Mononuclear cell (primary cell): Measurements from ENCODE around the gene ATP2B3. TPM values are rescaled to one million over a fixed set of nuclear protein-coding genes. Genes with fewer than 3 reads are reported as not detected.

Experiments used
- H3K27me3 ChIP-seq: 2 replicates; pipeline ENCODE4 v1.6.0; 2011; ENCODE audit warnings: low read length, control low read depth; ENCODE audit not compliant: insufficient read depth
- H3K4me1 ChIP-seq: 2 replicates; pipeline ENCODE4 v1.5.1; 2011; ENCODE audit warnings: mild to moderate bottlenecking, low read length, control low read depth; ENCODE audit not compliant: insufficient read depth
- H3K4me3 ChIP-seq: 2 replicates; pipeline ENCODE4 v1.5.1; 2011; ENCODE audit warnings: mild to moderate bottlenecking, low read length, moderate library complexity
- H3K9me3 ChIP-seq: 2 replicates; pipeline ENCODE4 v1.5.1; 2011; ENCODE audit warnings: low read depth, mild to moderate bottlenecking, control low read depth, low read length
- total RNA-seq: library from RNA; depleted of rRNA; stranded (reverse); fragments of >200 nt; gene quantifications from one replicate; pipeline ENCODE4 v1.2.3, GENCODE V29; 2012

The ATP2B3 gene
- total RNA-seq, 1 donor = not detected

DNA sequence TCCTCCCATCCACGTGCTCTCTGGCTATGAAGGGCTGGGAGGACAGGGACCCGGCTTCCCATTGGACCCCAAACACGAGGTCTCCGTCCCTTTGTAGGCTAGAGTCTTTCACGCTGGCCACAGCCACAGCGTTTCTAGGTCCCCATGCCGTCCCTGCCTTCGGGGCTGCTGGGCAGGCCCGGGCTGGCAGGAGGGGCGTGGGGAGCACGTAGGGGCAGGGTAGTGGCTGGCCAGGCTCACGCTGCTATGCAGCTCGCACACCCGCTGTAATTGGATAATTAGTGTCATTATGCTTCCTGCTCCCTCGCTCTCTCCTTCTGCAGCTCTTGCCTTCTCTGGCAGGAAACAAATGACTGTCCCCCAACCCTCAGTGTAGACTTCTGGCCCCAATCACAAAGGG, 9.8 kb downstream of the ATP2B3 start:
- Histone ChIP-seq H3K4me1 (no peaks in the 10 kb centered on the region), H3K9me3 (no peaks in the 10 kb centered on the region), H3K27me3 (no peaks in the 10 kb centered on the region), H3K4me3 (no peak overlapping the region)

DNA sequence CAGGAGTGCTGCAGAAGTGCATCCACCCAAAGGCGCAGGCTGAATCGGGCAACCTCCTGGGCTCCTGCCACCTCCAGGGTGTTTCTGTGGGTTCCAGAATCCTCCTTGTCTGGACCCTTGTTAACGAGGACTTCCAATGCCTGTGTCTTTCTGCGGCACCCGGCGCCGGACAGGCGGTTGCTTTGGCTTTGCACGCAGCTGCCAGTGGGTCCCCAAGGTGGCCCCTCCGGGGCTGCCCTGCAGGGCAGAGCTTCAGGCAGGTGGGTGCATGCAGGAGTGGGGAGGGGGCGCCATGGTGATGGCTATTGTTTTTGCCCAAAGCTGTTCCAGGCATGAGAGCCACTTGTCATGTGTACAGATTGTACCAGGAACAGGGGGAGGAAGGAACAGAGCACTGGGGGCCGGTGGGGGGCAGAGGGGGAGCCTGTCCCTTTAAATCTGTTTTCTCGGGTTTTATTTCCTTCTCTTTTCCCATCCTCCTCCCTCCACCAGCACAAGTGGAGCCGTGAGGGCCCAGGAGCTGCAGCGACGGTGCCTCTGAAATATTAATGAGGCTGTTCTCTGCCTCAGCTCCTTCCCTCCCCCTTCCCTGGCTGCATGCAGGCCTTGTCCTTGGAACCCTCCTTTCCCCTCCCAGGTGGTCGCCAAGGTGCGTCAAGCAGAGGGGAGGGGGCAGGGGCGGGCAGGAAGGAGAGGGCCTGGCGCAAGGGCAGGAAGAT, 13.1 kb downstream of the ATP2B3 start:
- H3K4me1 ChIP-seq = no peaks in the 10 kb centered on the region
- no peak overlapping the region for H3K4me3 ChIP-seq
- H3K27me3 ChIP-seq = no peaks in the 10 kb centered on the region
- no peaks in the 10 kb centered on the region for H3K9me3 ChIP-seq

DNA sequence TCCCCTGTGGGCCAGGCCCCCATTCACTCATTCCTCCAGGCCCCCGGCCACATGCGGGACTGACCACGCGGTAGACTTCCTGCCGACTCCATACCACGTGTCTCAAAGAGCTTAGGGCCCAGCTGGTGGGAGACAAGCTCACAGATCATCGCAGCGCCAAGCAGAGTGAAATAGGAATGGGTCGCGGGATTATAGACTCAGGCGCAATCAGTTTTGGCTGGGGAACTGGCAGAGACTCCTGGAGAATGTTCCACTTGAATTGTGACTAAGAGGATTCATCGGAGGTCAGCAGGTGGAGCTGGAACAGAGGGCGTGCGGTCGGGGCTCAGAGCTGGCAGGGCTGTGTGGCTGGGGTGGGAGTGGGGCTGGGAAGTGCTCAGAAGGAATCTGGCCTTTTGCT, 15.6 kb downstream of the ATP2B3 start:
- no peaks in the 10 kb centered on the region for H3K27me3 ChIP-seq

DNA sequence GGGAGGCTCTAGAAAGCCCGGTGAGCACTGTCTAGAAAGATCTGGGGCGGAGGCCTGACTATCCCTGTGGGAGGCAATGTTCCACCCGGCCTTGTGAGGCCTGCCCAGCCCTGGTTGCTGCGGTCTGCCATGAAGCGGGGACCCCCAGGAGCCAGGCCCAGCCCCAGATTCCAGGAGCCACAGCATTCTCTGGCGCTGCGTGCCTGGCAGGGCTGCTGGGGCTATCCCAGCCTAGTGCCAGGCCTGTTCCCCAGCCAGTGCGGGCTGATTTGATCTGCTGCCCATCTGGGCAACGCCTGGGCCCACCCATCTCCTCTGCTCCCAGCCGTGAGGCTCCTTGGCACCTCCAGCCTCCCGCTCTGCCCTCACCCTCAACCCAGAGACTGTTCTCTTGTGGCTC, 19.6 kb downstream of the ATP2B3 start:
- no peaks in the 10 kb centered on the region for H3K4me1 ChIP-seq

More for the DNA sequence above, 15.6 kb downstream of the ATP2B3 start:
- no peak overlapping the region for H3K4me3 ChIP-seq
- H3K9me3 ChIP-seq = no peaks in the 10 kb centered on the region
- H3K4me1 ChIP-seq = no peaks in the 10 kb centered on the region

DNA sequence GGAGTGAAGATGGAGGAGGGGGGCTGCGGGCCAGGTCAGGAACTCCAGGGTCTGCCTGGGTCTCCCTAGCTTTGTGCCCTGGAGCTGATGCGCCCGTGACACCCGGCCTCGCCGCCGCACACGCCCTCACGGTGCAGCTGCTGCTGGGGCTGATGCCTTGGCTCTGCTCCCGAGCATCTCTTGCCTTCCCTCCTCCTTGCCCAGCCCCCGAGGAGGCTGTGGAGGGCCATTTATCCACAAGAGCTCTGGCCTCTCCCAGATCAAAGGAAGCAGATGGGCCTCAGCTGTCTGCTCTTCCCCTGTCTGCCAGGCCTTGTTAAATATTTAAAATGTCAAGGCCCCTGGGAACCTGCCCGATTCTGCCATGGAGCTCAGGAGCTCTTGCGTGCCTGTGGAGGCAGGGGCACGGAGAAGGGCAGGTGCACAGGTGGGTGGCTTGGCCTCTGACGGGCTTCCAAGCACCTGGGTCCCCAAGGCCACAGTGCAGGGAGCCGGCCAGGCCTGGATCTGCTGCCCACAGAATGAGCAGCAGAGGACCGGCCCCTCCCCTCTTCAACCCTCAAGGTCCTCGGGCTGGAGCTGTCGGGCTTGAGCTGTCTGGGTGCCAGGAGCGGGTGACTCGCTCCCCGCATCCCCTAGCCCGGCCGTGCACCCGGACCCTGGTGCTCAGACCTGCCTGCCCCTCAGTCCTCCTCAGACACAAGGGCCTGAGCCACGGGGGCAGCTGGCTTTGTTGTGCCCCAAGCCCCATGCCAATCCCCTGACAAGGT, 20.3 kb downstream of the ATP2B3 start:
- H3K4me3 ChIP-seq = no peak overlapping the region
- no peaks in the 10 kb centered on the region for H3K27me3 ChIP-seq
- no peaks in the 10 kb centered on the region for H3K9me3 ChIP-seq
- no peaks in the 10 kb centered on the region for H3K4me1 ChIP-seq

More for the DNA sequence above, 19.6 kb downstream of the ATP2B3 start:
- Histone ChIP-seq H3K27me3 (no peaks in the 10 kb centered on the region), H3K9me3 (no peaks in the 10 kb centered on the region), H3K4me3 (no peak overlapping the region)

DNA sequence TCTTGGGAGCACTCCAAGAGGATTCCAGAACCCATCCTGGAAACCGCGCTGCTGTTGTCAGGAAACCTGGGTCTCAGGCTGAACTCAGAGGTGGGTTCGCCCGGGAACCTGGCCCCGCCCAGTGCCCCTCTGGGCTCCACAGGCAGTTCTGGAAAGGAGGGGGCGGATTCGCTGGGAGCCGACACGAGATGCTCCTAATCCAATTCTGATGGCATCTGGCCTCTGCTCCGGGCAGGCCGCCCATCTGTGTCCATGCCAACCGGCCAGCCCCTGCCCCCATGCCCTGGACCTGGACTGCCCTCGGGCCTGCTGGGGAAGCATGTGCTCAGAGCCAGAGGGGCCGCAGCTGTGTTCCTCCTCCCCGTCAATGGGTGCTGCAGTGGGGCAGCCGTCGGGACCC, 21.0 kb downstream of the ATP2B3 start:
- Histone ChIP-seq H3K27me3 (no peaks in the 10 kb centered on the region), H3K4me3 (no peak overlapping the region), H3K4me1 (no peaks in the 10 kb centered on the region), H3K9me3 (no peaks in the 10 kb centered on the region)

DNA sequence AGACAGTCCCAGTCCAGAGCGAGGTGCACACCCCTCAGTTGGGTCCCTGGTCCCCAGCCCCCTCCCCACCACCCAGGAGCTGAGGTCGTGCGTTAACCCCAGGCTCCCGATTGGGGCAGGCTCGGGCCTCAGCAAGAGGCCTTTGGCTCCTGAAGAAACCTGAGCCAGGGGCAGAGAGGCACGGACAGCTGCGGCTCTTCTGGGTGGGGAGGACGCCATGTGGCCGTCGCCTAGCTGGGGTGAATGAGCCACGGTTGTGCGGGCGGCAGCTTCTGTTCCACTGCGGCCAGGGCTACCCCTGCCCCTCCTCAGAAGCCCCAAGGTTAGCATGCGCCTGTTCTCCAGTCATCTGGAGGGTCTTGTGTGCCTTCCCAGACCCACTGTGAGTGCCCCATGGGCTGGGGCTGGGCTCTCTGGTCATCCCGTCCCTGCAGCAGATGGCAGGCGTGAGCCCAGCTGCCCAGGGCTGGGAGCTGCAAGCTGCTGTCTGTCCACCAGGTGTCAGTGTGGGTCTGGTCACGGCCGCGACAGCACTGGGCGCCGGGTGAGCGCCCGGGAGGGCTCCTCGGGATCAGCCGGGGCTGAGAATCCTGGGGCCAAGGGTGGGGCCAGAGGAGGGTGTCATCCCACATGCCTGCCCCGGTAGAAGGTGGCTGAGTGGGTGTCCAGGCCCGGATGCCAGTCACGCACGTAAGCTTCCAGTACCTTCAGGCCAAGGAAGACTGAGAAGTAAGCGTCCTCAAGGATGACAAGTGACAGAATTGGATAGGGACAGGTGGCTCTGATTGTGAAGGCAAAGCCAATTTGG, 21.9 kb downstream of the ATP2B3 start:
- no peak overlapping the region for H3K4me3 ChIP-seq
- no peaks in the 10 kb centered on the region for H3K4me1 ChIP-seq
- no peaks in the 10 kb centered on the region for H3K9me3 ChIP-seq
- H3K27me3 ChIP-seq = no peaks in the 10 kb centered on the region

DNA sequence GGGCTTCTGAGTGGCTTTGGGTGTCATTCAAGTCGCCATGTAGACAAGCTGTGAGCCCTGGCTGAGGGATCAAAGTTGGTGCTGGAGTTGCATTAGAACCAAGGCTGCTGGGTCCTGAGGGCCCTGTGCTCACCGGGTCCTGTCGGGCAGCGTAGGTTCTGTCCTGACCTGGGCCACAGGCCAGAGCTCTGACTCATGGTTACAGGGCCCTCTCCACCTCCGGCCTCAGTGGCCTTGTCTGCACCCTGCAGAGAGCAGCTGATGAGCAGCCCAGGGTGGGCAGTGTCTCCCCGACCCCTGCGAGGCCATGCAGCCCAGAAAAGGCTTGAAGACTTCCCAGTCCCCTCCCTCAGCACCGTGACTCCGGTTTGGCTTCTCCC, 22.5 kb downstream of the ATP2B3 start:
- no peaks in the 10 kb centered on the region for H3K9me3 ChIP-seq
- H3K27me3 ChIP-seq = no peaks in the 10 kb centered on the region
- H3K4me3 ChIP-seq = no peak overlapping the region
- no peaks in the 10 kb centered on the region for H3K4me1 ChIP-seq

DNA sequence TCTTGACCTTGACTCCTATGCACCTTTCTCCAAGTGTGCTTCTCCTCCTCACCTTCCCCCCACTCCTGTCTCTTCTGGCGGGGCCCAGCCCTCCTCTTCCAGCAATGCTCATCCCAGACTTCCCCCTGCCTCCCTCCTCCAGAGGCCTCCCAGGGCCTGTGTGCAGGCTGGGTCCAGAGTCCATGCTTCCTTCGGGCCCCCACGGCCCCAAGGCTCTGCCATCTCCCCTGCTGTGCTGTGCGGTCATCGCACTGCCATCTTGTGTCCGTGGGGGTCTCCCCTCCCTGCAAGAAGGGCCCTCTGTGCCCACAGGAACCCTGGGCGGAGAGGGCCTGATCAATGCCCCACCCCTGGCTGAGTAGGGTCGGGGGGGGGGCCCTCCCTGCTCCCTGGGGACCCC, 27.3 kb downstream of the ATP2B3 start:
- no peaks in the 10 kb centered on the region for H3K4me1 ChIP-seq
- no peaks in the 10 kb centered on the region for H3K9me3 ChIP-seq
- no peak overlapping the region for H3K4me3 ChIP-seq
- no peaks in the 10 kb centered on the region for H3K27me3 ChIP-seq

DNA sequence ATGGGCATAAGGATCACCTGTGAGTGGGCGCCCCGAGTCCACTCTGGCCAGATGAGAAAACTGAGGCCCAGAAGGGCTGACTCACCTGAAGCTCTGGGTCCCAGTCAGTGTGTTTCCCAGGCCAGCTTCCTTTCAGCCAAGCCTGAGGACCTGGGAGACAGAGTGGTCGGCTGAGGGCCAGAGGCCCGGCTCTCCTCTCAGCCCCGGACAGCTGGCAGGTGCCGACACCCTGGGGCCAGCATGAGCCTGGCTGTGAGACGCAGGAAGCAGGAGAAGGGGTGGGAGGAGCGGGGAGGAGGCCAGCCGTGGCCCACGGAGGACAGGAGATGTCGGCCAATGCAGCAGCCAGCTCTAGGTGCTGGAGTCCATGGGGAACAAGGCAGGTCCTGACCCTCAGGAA, 28.9 kb downstream of the ATP2B3 start:
- H3K4me3 ChIP-seq = no peak overlapping the region
- no peaks in the 10 kb centered on the region for H3K27me3 ChIP-seq
- no peaks in the 10 kb centered on the region for H3K4me1 ChIP-seq
- no peaks in the 10 kb centered on the region for H3K9me3 ChIP-seq

DNA sequence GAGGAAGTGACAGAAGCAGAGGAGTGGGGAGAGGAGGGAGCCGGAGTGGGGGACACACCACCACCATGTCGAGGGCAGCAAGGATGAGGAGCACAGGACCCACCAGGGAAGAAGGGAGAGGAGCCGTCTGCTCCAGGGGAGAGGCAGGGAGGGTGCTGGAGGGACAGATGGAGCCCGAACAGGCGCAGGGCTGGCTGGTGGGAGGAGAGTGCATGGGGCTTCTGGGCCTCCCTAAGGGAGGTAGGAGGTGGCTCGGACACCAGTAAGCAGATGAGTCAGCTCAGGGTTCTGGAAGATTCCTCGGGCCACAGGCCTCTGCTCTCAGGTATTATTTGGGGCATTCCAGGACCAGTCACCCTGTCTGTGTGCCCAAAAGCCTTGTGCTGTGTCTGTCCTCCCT, 29.8 kb downstream of the ATP2B3 start:
- no peaks in the 10 kb centered on the region for H3K9me3 ChIP-seq
- no peaks in the 10 kb centered on the region for H3K4me1 ChIP-seq

DNA sequence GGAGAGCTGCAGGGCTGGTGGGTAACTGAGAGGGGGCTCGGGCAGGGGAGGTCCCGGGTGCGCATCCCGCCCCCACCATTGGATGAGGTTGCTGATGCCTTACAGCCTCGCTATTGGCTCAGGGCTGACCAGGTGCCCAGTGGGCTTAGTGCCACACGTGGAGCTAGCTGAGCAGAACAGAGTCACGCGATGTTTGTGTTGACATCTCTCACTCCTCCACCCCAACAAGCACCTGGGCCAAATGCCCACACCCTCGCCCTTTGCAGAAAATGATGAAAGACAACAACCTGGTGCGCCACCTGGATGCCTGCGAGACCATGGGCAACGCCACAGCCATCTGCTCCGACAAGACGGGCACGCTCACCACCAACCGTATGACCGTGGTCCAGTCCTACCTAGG, 31.8 kb downstream of the ATP2B3 start:
- H3K27me3 ChIP-seq = no peaks in the 10 kb centered on the region
- H3K9me3 ChIP-seq = no peaks in the 10 kb centered on the region
- H3K4me3 ChIP-seq = no peak overlapping the region
- H3K4me1 ChIP-seq = no peaks in the 10 kb centered on the region

More for the DNA sequence above, 29.8 kb downstream of the ATP2B3 start:
- Histone ChIP-seq H3K27me3 (no peaks in the 10 kb centered on the region), H3K4me3 (no peak overlapping the region)

DNA sequence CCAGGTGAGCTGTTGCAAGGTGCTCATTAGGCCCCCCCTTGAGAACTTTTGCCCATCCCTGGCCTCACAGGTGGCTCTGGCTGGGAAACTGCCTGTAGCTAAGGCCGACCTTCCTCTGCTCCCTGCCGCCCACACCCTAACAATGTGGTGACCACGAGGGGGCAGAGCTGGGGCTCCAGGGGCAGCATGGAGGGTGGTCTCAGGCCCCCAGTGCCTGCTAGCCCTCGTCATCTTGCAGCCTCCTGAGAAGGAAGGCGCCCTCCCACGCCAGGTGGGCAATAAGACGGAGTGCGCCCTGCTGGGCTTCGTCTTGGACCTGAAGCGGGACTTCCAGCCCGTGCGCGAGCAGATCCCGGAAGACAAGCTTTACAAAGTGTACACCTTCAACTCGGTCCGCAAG, 32.4 kb downstream of the ATP2B3 start:
- H3K4me3 ChIP-seq = no peak overlapping the region
- H3K9me3 ChIP-seq = no peaks in the 10 kb centered on the region
- no peaks in the 10 kb centered on the region for H3K27me3 ChIP-seq
- no peaks in the 10 kb centered on the region for H3K4me1 ChIP-seq

DNA sequence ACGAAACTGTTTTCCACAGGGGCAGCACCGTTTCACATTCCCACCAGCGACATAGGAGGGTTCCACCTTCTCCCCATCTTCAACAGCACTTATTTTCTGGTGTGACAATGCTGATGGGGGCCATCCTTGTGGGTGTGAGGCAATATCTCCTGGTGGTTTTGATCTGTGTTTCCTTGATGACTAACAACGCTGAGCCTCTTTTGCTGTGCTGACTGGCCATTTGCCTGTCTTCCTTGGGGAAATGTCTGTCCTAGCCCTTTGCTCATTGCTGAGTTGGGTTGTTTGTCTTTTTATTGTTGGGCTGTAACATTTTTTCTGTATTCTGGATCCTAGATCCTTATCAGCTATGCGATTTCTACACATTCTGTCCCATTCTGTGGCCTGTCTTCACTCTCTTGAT, 33.7 kb downstream of the ATP2B3 start:
- Histone ChIP-seq H3K9me3 (no peaks in the 10 kb centered on the region), H3K27me3 (no peaks in the 10 kb centered on the region), H3K4me1 (no peaks in the 10 kb centered on the region), H3K4me3 (no peak overlapping the region)

DNA sequence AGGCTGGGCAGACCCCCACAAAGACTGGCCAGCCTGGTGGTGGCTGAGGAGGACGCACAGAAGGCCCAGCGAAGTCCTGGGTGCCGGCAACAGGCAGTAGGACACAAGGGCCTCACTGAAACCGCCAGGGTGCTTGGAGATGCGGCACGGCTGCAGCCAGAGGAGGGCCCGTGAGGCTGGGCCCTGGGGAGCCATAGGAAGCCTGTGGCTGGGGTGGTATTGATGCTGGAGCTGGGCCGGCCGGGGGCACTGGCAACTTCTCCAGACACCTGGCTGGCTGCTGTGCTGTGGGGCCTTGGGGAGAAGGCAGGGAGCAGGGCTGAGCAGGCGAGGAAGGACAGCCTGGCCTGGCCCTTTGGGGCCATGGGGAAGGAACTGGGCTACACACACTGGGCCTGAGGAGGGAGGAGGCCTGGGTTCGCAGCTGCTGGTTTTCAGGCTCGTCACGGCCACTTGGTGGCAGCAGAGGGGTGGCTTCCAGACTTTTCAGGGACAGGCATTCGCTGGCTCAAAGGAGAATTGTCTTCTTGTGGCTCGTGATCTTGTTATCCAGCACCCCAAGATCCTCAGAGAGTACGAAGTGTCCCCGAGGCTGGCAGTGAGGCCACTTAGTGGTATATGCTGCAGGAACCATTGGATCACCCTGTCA, 37.2 kb downstream of the ATP2B3 start:
- no peaks in the 10 kb centered on the region for H3K4me1 ChIP-seq
- no peaks in the 10 kb centered on the region for H3K27me3 ChIP-seq
- no peaks in the 10 kb centered on the region for H3K9me3 ChIP-seq
- no peak overlapping the region for H3K4me3 ChIP-seq
